GM21390 (cell line): ENCODE measurements around the gene TOLLIP.
"Not testable (repeated sequence)": the region's sequence is repeated elsewhere in the genome, so short reads cannot be mapped to it uniquely, and the experiment has no call there.

ENCODE experiments used
- ATAC-seq: cut with Tn5 transposase; IDR thresholded peaks from one replicate; pipeline ENCODE4 v1.9.1; 2021; ENCODE audit not compliant: unreplicated experiment

TOLLIP gene

GRCh38 chr11:1250411-1250810 lies 59.0 kb downstream of the TOLLIP start:
- ATAC-seq: not testable (repeated sequence)

GRCh38 chr11:1248951-1249350 lies 60.5 kb downstream of the TOLLIP start:
- ATAC-seq: not testable (repeated sequence)

- ATAC-seq: not testable (repeated sequence)
Observed at GRCh38 chr11:1247026-1247425, 62.4 kb downstream of the TOLLIP start.

DNA sequence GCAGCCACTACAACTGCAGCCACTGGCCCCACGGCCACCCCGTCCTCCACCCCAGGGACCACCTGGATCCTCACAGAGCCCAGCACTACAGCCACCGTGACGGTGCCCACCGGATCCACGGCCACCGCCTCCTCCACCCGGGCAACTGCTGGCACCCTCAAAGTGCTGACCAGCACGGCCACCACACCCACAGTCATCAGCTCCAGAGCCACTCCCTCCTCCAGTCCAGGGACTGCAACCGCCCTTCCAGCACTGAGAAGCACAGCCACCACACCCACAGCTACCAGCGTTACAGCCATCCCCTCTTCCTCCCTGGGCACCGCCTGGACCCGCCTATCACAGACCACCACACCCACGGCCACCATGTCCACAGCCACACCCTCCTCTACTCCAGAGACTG lies 63.1 kb downstream of the TOLLIP start:
- ATAC-seq: not testable (repeated sequence)

DNA sequence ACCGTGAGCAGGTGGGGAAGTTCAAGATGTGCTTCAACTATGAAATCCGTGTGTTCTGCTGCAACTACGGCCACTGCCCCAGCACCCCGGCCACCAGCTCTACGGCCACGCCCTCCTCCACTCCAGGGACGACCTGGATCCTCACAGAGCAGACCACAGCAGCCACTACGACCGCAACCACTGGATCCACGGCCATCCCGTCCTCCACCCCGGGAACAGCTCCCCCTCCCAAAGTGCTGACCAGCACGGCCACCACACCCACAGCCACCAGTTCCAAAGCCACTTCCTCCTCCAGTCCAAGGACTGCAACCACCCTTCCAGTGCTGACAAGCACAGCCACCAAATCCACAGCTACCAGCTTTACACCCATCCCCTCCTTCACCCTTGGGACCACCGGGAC lies 63.7 kb downstream of the TOLLIP start:
- ATAC-seq: not testable (repeated sequence)

GRCh38 chr11:1244557-1244956 lies 64.9 kb downstream of the TOLLIP start:
- not testable (repeated sequence) for ATAC-seq

- not testable (repeated sequence) for ATAC-seq
Observed at GRCh38 chr11:1243521-1243920, 65.9 kb downstream of the TOLLIP start.

DNA sequence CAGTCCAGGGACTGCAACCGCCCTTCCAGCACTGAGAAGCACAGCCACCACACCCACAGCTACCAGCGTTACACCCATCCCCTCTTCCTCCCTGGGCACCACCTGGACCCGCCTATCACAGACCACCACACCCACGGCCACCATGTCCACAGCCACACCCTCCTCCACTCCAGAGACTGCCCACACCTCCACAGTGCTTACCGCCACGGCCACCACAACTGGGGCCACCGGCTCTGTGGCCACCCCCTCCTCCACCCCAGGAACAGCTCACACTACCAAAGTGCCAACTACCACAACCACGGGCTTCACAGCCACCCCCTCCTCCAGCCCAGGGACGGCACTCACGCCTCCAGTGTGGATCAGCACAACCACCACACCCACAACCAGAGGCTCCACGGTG lies 66.7 kb downstream of the TOLLIP start:
- ATAC-seq: not testable (repeated sequence)

DNA sequence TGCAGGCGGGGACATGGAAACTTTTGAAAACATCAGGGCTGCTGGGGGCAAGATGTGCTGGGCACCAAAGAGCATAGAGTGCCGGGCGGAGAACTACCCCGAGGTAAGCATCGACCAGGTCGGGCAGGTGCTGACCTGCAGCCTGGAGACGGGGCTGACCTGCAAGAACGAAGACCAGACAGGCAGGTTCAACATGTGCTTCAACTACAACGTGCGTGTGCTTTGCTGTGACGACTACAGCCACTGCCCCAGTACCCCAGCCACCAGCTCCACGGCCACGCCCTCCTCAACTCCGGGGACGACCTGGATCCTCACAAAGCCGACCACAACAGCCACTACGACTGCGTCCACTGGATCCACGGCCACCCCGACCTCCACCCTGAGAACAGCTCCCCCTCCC lies 67.1 kb downstream of the TOLLIP start:
- no peak for ATAC-seq

DNA sequence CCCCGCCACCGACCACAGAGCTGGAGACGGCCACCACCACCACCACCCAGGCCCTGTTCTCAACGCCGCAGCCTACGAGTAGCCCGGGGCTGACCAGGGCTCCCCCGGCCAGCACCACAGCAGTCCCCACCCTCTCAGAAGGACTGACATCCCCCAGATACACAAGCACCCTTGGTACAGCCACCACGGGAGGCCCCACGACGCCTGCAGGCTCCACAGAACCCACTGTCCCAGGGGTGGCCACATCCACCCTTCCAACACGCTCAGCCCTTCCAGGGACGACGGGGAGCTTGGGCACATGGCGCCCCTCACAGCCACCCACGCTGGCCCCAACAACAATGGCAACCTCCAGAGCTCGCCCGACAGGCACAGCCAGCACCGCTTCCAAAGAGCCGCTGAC lies 67.7 kb downstream of the TOLLIP start:
- ATAC-seq: no peak

DNA sequence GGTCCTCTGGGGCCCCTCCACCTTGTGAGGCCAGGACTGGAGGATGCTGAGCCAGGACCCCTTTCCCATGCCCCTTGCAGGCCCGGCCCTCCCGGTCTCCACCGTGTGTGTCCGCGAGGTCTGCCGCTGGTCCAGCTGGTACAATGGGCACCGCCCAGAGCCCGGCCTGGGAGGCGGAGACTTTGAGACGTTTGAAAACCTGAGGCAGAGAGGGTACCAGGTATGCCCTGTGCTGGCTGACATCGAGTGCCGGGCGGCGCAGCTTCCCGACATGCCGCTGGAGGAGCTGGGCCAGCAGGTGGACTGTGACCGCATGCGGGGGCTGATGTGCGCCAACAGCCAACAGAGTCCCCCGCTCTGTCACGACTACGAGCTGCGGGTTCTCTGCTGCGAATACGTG lies 68.7 kb downstream of the TOLLIP start:
- no peak for ATAC-seq

- no peak for ATAC-seq
Observed at GRCh38 chr11:1239596-1240205, 69.7 kb downstream of the TOLLIP start.

- ATAC-seq: no peak
Observed at GRCh38 chr11:1238767-1239595, 70.5 kb downstream of the TOLLIP start.

GRCh38 chr11:1237851-1238250 lies 71.6 kb downstream of the TOLLIP start:
- ATAC-seq: no peak

- ATAC-seq: no peak
Observed at GRCh38 chr11:1237128-1237580, 72.3 kb downstream of the TOLLIP start.

DNA sequence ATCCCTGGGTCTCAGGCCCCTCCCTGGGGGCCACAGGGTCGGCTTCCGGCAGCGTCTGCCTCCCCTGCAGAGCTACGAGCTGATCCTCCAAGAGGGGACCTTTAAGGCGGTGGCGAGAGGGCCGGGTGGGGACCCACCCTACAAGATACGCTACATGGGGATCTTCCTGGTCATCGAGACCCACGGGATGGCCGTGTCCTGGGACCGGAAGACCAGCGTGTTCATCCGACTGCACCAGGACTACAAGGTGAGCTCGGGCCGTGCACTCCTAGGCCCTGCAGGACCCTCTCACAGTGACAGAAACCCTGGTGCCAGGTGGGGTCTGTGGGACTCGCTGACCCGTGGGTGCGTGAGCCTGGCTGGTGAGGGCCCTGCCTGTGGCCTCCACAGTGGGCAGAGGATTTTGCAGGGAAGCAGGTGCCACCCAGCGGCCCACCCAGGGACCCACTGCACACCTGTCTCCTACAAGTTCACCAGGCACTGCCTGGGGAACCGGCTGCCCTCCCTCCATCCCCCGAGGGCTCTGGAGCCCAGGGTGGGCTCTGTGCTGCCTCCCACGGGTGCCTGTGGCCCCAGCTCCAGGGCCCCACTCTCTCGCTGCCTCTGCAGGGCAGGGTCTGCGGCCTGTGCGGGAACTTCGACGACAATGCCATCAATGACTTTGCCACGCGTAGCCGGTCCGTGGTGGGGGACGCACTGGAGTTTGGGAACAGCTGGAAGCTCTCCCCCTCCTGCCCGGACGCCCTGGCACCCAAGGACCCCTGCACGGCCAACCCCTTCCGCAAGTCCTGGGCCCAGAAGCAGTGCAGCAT lies 72.9 kb downstream of the TOLLIP start:
- ATAC-seq: no peak

DNA sequence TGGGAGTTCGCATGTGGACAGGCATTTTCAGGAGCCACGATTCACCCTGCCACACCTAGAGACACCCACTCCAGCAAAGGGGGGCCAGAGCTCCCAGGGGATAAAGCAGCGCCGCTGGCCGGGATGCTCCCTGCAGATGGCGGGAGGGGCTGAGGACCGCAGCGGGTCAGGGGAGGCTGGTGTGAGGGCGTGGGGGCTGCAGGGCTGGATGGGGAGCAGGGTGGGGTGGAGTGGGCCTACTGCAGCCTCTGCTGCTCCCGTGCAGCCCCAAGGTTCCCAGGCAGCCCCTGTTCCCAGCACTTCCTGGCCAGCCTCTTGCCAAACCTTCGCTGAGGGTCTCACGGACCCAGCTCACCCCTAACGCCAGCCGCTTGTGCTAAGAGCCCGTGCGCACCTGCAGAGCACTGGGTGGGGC lies 73.5 kb downstream of the TOLLIP start:
- no peak for ATAC-seq

- ATAC-seq: no peak
Observed at GRCh38 chr11:1235306-1235900, 74.0 kb downstream of the TOLLIP start.

DNA sequence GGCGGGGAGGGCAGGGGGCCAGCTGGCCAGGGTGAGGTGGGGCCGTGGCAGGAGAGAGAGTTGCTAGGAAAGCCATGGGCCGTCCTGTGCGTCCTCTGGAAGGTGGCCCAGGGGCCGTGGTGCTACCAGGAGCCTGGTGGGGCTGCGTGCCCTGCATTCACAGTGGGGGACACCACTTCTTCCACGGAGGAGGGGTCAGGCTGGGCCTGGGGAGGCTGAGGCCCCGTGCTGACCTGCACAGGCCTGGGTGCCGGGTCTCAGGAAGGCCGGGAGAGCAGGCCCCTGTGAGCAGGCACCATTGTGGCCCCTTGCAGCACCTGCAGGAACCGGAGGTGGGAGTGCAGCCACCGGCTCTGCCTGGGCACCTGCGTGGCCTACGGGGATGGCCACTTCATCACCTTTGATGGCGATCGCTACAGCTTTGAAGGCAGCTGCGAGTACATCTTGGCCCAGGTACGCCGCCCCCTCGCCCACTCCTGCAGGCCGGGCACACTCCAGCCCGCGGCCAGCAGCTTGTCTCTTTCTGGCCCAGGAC lies 74.6 kb downstream of the TOLLIP start:
- no peak for ATAC-seq

GRCh38 chr11:1234054-1234720 lies 75.2 kb downstream of the TOLLIP start:
- no peak for ATAC-seq
